ENCODE measurements around the gene C17orf50. TPM values are rescaled to one million over a fixed set of nuclear protein-coding genes. Genes with fewer than 3 reads are reported as not detected.
A peak's percentile ranks its signal among the peaks of the same experiment; 100 is the strongest.

Gene C17orf50
- total and polyA plus RNA-seq, 11 donors: 0.19 TPM; not detected in 10

DNA sequence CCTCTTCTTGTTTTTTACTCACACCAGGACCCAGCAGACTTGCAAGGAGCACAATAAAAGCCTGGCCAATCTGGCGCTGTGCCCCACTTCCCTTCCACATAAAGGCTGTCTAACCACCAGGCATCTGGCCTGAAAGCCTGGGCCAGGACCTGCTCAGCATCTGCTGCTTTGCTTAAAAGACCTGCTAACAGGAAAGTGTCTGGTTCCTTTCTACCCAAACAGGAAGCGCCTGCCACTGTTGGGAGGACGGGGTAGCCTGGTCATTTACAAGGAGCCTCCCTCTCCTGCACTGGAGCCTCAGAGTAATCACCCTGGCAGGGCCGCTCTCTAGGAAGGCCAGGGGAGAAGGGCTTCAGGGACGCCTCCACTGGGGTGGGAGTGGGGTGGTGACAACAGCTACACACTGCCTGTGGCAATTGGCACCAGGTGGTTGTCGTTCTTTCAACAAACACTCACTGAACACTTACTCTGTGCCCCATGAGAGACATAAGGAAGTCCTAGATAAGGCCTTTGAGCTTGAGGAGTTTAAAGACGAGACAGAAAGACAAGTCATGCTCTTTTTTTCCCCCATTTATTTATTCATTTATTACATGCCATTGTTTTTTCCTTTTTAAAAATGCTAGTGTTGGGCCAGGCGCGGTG lies 41.0 kb downstream of the C17orf50 start:
- WGBS, 4 donors: 23 to 29% (median 26%) methylated on average over 8 to 9 of the region's 9 CpGs
- DNase-seq (peak; percentile 79 to 88 (median 87)), ATAC-seq (peak; percentile 34 to 76 (median 54))
- H3K27me3 ChIP-seq: peaks cover 0 to 2% (median 0%) of the 10 kb centered on the region in 9 donors
- no peaks in the 10 kb centered on the region for H3K9me3 ChIP-seq
- H3K4me3 ChIP-seq: no peak overlapping the region
- intact Hi-C loops (cut with DNase I): loop anchor here in 2 of 10 donors (1.0 to 10.0 kb wide), 3 partner anchors 19 to 187 kb away; no protein-coding TSS in a partner anchor
- peak overlapping the region in 7 of 12 donors; percentile 1 to 59 (median 28) for H3K27ac ChIP-seq
- TF ChIP-seq, protein P1, sequence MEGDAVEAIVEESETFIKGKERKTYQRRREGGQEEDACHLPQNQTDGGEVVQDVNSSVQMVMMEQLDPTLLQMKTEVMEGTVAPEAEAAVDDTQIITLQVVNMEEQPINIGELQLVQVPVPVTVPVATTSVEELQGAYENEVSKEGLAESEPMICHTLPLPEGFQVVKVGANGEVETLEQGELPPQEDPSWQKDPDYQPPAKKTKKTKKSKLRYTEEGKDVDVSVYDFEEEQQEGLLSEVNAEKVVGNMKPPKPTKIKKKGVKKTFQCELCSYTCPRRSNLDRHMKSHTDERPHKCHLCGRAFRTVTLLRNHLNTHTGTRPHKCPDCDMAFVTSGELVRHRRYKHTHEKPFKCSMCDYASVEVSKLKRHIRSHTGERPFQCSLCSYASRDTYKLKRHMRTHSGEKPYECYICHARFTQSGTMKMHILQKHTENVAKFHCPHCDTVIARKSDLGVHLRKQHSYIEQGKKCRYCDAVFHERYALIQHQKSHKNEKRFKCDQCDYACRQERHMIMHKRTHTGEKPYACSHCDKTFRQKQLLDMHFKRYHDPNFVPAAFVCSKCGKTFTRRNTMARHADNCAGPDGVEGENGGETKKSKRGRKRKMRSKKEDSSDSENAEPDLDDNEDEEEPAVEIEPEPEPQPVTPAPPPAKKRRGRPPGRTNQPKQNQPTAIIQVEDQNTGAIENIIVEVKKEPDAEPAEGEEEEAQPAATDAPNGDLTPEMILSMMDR (IDR thresholded peaks at IDR 0.05): no peak
- no peak for TF ChIP-seq POLR2A (IDR thresholded peaks at IDR 0.05)
- H3K36me3 ChIP-seq: no peaks in the 10 kb centered on the region
- H3K4me1 ChIP-seq: peaks cover 3 to 41% (median 28%) of the 10 kb centered on the region in 12 donors

DNA sequence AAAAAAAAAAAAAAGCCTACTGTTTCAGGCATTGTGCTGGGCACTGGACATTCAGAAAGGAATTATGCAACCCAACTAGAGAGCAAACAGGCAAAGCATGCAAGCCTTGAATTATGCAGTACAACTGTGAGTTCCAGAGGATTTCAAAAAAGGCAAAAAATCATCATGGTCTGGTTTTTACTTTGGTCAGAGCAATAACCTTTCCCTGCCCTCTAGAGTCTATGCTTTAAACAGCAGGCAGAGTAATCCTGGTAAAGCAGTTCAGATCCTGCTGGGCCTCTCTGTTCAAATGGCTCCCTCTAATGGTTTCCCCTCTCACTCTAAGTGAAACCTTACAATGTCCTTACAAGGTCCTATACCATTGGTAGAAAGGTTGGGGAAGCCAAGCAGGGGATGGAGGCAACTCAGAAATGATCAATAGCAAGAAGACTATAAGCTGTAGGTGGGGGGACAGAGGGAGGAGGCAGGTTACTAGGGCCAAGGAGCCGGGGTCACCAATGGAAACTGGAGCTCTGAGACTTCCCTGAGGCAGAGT lies 44.0 kb downstream of the C17orf50 start:
- 11 to 41% (median 29%) methylated on average over 1 of the region's 1 CpG for WGBS, 4 donors
- TF ChIP-seq, protein P1 (IDR thresholded peaks at IDR 0.05): peak; percentile 74 to 96 (median 86)
- TF ChIP-seq POLR2A (IDR thresholded peaks at IDR 0.05): no peak
- H3K27ac ChIP-seq: peak overlapping the region in 1 of 12 donors; percentile 27

DNA sequence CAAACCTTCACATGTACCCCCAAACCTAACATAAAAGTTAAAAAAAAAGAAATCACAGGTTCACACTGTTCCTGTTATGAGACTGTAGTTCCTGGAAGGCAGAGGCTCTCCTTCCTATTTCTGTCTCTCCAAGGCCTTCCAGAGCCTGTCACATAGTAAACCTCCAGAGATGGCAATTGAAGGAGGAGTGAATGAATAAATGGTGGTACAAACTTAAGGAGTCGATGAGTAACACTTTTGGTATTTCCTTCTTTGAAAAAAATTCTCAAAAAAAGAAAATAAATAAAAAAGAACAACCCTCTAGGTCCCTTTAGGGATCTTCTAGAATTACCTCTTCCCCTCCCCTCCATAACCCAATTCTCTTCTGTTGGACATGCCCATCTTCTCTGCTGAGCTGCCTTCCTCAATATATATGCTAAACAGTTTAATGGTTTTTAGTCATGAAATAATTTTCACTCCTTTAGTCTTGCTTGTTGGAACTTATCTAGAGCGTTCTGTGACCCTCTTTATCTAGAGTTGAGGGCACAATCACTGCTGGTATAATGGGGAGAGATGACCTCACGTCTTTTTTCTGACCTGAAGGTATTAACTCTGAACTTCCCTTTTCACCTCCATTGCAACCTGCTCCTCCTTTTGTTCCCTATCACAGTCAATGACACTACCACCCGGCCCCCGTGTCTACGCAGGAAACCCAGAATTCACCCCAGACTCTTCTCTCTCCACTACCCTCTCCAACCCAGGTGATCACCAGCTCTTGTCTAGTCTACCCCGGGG lies 46.9 kb downstream of the C17orf50 start:
- intact Hi-C loops (cut with DNase I): loop anchor here in 1 of 10 donors (10.0 kb wide), 1 partner anchor 193 kb away; no protein-coding TSS in a partner anchor
- DNase-seq (no peak), ATAC-seq (no peak)
- Histone ChIP-seq H3K27ac (peak overlapping the region in 1 of 12 donors; percentile 96), H3K36me3 (peaks cover 0 to 5% (median 0%) of the 10 kb centered on the region in 9 donors), H3K4me1 (peaks cover 0 to 47% (median 28%) of the 10 kb centered on the region in 12 donors), H3K9me3 (no peaks in the 10 kb centered on the region), H3K4me3 (no peak overlapping the region), H3K27me3 (no peaks in the 10 kb centered on the region)
- WGBS, 4 donors: 82 to 84% (median 82%) methylated on average over 7 of the region's 7 CpGs
- no peak for TF ChIP-seq POLR2A (IDR thresholded peaks at IDR 0.05)
- TF ChIP-seq, protein P1 (IDR thresholded peaks at IDR 0.05): no peak

More for the DNA sequence above, 44.0 kb downstream of the C17orf50 start:
- intact Hi-C loops (cut with DNase I): loop anchor here (1.0 to 10.0 kb wide), 6 partner anchors 21 to 190 kb away; no protein-coding TSS in a partner anchor
- H3K4me1 ChIP-seq: peaks cover 3 to 46% (median 31%) of the 10 kb centered on the region in 12 donors
- ATAC-seq (peak in 3 of 4 donors; percentile 45 to 52 (median 52)), DNase-seq (peak in 2 of 5 donors; percentile 41 to 42)
- no peak overlapping the region for H3K4me3 ChIP-seq
- H3K9me3 ChIP-seq: no peaks in the 10 kb centered on the region
- H3K36me3 ChIP-seq: no peaks in the 10 kb centered on the region
- H3K27me3 ChIP-seq: no peaks in the 10 kb centered on the region
